H9 (cell line): ENCODE results near the gene P2RX2. TPM values are rescaled to one million over a fixed set of nuclear protein-coding genes. Genes with fewer than 3 reads are reported as not detected.

Experiments used
- DNase-seq: peaks from one replicate; pipeline ENCODE4 v3.0.0-alpha.2; 2017
- H2AFZ ChIP-seq: one replicate; pipeline ENCODE4 v1.6.1; 2013; ENCODE audit warnings: mild to moderate bottlenecking, low read length, control low read depth, moderate library complexity
- H2AK5ac ChIP-seq: 2 replicates; pipeline ENCODE4 v1.6.1; 2013; ENCODE audit warnings: low read length, control low read depth, mixed read lengths; ENCODE audit not compliant: insufficient read length
- H2BK120ac ChIP-seq: one replicate; pipeline ENCODE4 v1.6.1; 2013; ENCODE audit warnings: low read depth, mild to moderate bottlenecking, low read length, control low read depth, inconsistent platforms; ENCODE audit not compliant: poor library complexity, severe bottlenecking
- H2BK12ac ChIP-seq: 2 replicates; pipeline ENCODE4 v1.6.1; 2013; ENCODE audit warnings: low read length, control low read depth, mixed read lengths, low read depth; ENCODE audit not compliant: insufficient read length
- H2BK15ac ChIP-seq: 2 replicates; pipeline ENCODE4 v1.6.1; 2013; ENCODE audit warnings: low read depth, low read length, control low read depth
- H2BK20ac ChIP-seq: one replicate; pipeline ENCODE4 v1.6.1; 2013; ENCODE audit warnings: low read depth, mild to moderate bottlenecking, low read length, control low read depth, inconsistent platforms; ENCODE audit not compliant: poor library complexity, severe bottlenecking
- H2BK5ac ChIP-seq: 2 replicates; pipeline ENCODE4 v1.6.1; 2013; ENCODE audit warnings: low read length, control low read depth, mixed read lengths; ENCODE audit not compliant: insufficient read length
- H3K14ac ChIP-seq: 2 replicates; pipeline ENCODE4 v1.6.1; 2013; ENCODE audit warnings: low read length, control low read depth; ENCODE audit not compliant: insufficient read depth
- H3K18ac ChIP-seq: 2 replicates; pipeline ENCODE4 v1.6.1; 2013; ENCODE audit warnings: low read depth, mild to moderate bottlenecking, mixed read lengths, low read length, control low read depth; ENCODE audit not compliant: insufficient read length
- H3K23ac ChIP-seq: 2 replicates; pipeline ENCODE4 v1.6.1; 2013; ENCODE audit warnings: low read length, control low read depth, mixed read lengths, low read depth; ENCODE audit not compliant: insufficient read length
- H3K23me2 ChIP-seq: 2 replicates; pipeline ENCODE4 v1.6.1; 2013; ENCODE audit warnings: low read depth, mild to moderate bottlenecking, mixed read lengths, low read length, control low read depth; ENCODE audit not compliant: insufficient read length, poor library complexity, severe bottlenecking
- H3K27ac ChIP-seq: 2 replicates; pipeline ENCODE4 v1.5.1; 2013; ENCODE audit warnings: low read length, control low read depth, mixed read lengths, low read depth; ENCODE audit not compliant: insufficient read length
- H3K27me3 ChIP-seq: 2 replicates; pipeline ENCODE4 v1.6.1; 2013; ENCODE audit warnings: low read length, control low read depth, inconsistent platforms; ENCODE audit not compliant: insufficient read depth
- H3K4ac ChIP-seq: 2 replicates; pipeline ENCODE4 v1.6.1; 2013; ENCODE audit warnings: low read depth, mild to moderate bottlenecking, control low read depth, inconsistent platforms, low read length, moderate library complexity
- H3K4me1 ChIP-seq: 2 replicates; pipeline ENCODE4 v1.6.1; 2013; ENCODE audit warnings: low read length, control low read depth, inconsistent platforms; ENCODE audit not compliant: insufficient read depth
- H3K4me2 ChIP-seq: 2 replicates; pipeline ENCODE4 v1.6.1; 2013; ENCODE audit warnings: low read length, control low read depth, mixed read lengths; ENCODE audit not compliant: insufficient read length, insufficient read depth
- H3K56ac ChIP-seq: 2 replicates; pipeline ENCODE4 v1.6.1; 2013; ENCODE audit warnings: low read depth, mild to moderate bottlenecking, mixed read lengths, low read length, control low read depth; ENCODE audit not compliant: insufficient read length
- H3K79me1 ChIP-seq: 2 replicates; pipeline ENCODE4 v1.6.1; 2013; ENCODE audit warnings: low read depth, mild to moderate bottlenecking, moderate library complexity, low read length, control low read depth, inconsistent platforms; ENCODE audit not compliant: insufficient read depth, poor library complexity, severe bottlenecking
- H3K79me2 ChIP-seq: 2 replicates; pipeline ENCODE4 v1.6.1; 2013; ENCODE audit warnings: low read length, control low read depth, inconsistent platforms; ENCODE audit not compliant: insufficient read depth
- H3K9ac ChIP-seq: 2 replicates; pipeline ENCODE4 v1.6.1; 2013; ENCODE audit warnings: low read length, control low read depth, mixed read lengths; ENCODE audit not compliant: insufficient read length; ENCODE audit errors: extremely low read depth
- H3K9me3 ChIP-seq: one replicate; pipeline ENCODE4 v1.6.1; 2013; ENCODE audit warnings: low read depth, low read length, inconsistent platforms; ENCODE audit not compliant: control insufficient read depth
- H3T11ph ChIP-seq: one replicate; pipeline ENCODE4 v1.6.1; 2013; ENCODE audit warnings: mild to moderate bottlenecking, low read length, control low read depth, inconsistent platforms
- H4K20me1 ChIP-seq: one replicate; pipeline ENCODE4 v1.6.1; 2013; ENCODE audit not compliant: control insufficient read depth, insufficient read length, insufficient read depth
- H4K5ac ChIP-seq: 2 replicates; pipeline ENCODE4 v1.6.1; 2013; ENCODE audit warnings: low read depth, mild to moderate bottlenecking, mixed read lengths, low read length, control low read depth; ENCODE audit not compliant: insufficient read length
- H4K8ac ChIP-seq: replicated peaks from 2 replicates; pipeline ENCODE4 v1.6.1; 2013; ENCODE audit warnings: low read length, control low read depth, mixed read lengths, low read depth; ENCODE audit not compliant: insufficient read length
- H4K91ac ChIP-seq: 2 replicates; pipeline ENCODE4 v1.6.1; 2013; ENCODE audit warnings: low read depth, mild to moderate bottlenecking, moderate library complexity, mixed read lengths, low read length, control low read depth; ENCODE audit not compliant: insufficient read length
- H3K27ac Mint-ChIP-seq, 3 experiments: 2 replicates in 2 of 3; 3 replicates in 1 of 3; pipeline ENCODE4 v1.8.0; 2020 to 2021; ENCODE audit warnings: mixed read lengths in 3 of 3, mild to moderate bottlenecking in 1 of 3, moderate library complexity in 1 of 3
- H3K27me3 Mint-ChIP-seq: 2 replicates; pipeline ENCODE4 v1.8.0; 2021; ENCODE audit warnings: low read depth, mild to moderate bottlenecking, moderate library complexity, mixed read lengths
- H3K36me3 Mint-ChIP-seq, 3 experiments: 2 replicates in 2 of 3; 3 replicates in 1 of 3; pipeline ENCODE4 v1.8.0; 2020 to 2021; ENCODE audit warnings: low read depth in 3 of 3, mixed read lengths in 3 of 3; ENCODE audit not compliant: insufficient read depth in 1 of 3
- H3K4me1 Mint-ChIP-seq, 2 experiments: 2 replicates each; pipeline ENCODE4 v1.8.0; 2020; ENCODE audit warnings: mixed read lengths in 2 of 2
- H3K4me3 Mint-ChIP-seq, 2 experiments: 2 replicates in 1 of 2; 3 replicates in 1 of 2; pipeline ENCODE4 v1.8.0; 2020 to 2021; ENCODE audit warnings: mild to moderate bottlenecking in 2 of 2, mixed read lengths in 2 of 2, moderate library complexity in 1 of 2
- H3K9me3 Mint-ChIP-seq, 2 experiments: 2 replicates in 1 of 2; 3 replicates in 1 of 2; pipeline ENCODE4 v1.8.0; 2020; ENCODE audit warnings: mild to moderate bottlenecking in 2 of 2, mixed read lengths in 2 of 2, moderate library complexity in 1 of 2
- CTCF ChIP-seq: fragments of 200-600 bp; sonication (generic); conservative IDR thresholded peaks from 3 replicates; pipeline ENCODE4 v1.8.0; 2021; ENCODE audit warnings: antibody characterized with exemption, mild to moderate bottlenecking
- WGBS: extraction: QIAGEN DNeasy Blood & Tissue Kit; methylation state at CpG from one replicate; pipeline ENCODE4 v1.1.7; 2013; ENCODE audit warnings: missing lambda C conversion rate, low lambda C conversion rate, mixed read lengths; ENCODE audit not compliant: insufficient read length; ENCODE audit errors: extremely low coverage; 5-methylcytosine and 5-hydroxymethylcytosine counted together
- total RNA-seq: library from RNA; stranded (reverse); gene quantifications from 2 replicates; pipeline ENCODE4 v1.2.1, GENCODE V29; 2021

Gene P2RX2
- total RNA-seq, 1 experiment from 2014 or later = 1.8 TPM

GRCh38 chr12:132574271-132574996, 44.1 kb upstream of the P2RX2 start:
- H3K4me3 Mint-ChIP-seq = no peak overlapping the region
- Histone ChIP-seq H3T11ph (no peak overlapping the region), H4K91ac (no peak overlapping the region), H3K79me2 (no peaks in the 10 kb centered on the region), H3K4ac (no peak overlapping the region), H4K20me1 (peaks cover 2% of the 10 kb centered on the region), H3K23me2 (no peaks in the 10 kb centered on the region), H4K5ac (no peak overlapping the region), H2AK5ac (no peak overlapping the region), H2BK15ac (no peak overlapping the region), H3K27me3 (no peaks in the 10 kb centered on the region), H2BK20ac (no peak overlapping the region), H3K18ac (no peak overlapping the region), H3K14ac (no peak overlapping the region), H4K8ac (no peak overlapping the region), H2BK12ac (no peak overlapping the region), H3K56ac (no peak overlapping the region), H2BK5ac (no peak overlapping the region), H3K79me1 (no peaks in the 10 kb centered on the region), H3K4me2 (no peak overlapping the region), H3K9me3 (no peaks in the 10 kb centered on the region), H3K9ac (no peak overlapping the region), H2BK120ac (no peak overlapping the region), H2AFZ (no peak overlapping the region), H3K4me1 (no peaks in the 10 kb centered on the region), H3K23ac (no peak overlapping the region), H3K27ac (no peak overlapping the region)
- WGBS = no CpG with 5 or more reads among the region's 39 CpGs
- H3K36me3 Mint-ChIP-seq = peaks cover 16 to 43% (median 40%) of the 10 kb centered on the region in 3 experiments; a peak in 6 of 7 replicates
- no peak overlapping the region for H3K27ac Mint-ChIP-seq
- H3K4me1 Mint-ChIP-seq = no peaks in the 10 kb centered on the region
- TF ChIP-seq CTCF = no peak
- peaks cover 10% of the 10 kb centered on the region for H3K27me3 Mint-ChIP-seq
- no peak for DNase-seq
- H3K9me3 Mint-ChIP-seq = no peaks in the 10 kb centered on the region
